Measurements from ENCODE around the gene TMEM95.
"Not testable (repeated sequence)": the region's sequence is repeated elsewhere in the genome, so short reads cannot be mapped to it uniquely, and the experiment has no call there.

TMEM95 gene

DNA sequence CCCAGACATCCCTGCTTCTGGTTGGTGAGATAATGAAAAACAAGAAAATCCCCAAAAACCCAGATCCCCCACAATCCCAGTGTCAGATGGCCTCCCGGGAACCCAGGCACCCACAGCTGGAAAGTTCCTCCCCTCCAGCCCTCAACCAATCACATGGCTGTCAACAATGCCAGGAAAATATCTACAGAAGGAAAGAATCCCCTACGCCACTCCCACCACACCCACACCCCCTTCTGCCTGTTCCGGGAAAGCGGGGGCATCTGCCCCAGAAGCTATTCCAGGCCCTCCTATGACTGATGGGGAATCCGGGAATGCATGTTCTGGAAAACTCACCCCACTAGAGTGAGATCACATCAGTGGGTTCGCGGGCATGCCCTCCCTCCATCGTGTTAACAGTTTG is 1.8 kb downstream of the TMEM95 start:
- TF ChIP-seq, protein P1, sequence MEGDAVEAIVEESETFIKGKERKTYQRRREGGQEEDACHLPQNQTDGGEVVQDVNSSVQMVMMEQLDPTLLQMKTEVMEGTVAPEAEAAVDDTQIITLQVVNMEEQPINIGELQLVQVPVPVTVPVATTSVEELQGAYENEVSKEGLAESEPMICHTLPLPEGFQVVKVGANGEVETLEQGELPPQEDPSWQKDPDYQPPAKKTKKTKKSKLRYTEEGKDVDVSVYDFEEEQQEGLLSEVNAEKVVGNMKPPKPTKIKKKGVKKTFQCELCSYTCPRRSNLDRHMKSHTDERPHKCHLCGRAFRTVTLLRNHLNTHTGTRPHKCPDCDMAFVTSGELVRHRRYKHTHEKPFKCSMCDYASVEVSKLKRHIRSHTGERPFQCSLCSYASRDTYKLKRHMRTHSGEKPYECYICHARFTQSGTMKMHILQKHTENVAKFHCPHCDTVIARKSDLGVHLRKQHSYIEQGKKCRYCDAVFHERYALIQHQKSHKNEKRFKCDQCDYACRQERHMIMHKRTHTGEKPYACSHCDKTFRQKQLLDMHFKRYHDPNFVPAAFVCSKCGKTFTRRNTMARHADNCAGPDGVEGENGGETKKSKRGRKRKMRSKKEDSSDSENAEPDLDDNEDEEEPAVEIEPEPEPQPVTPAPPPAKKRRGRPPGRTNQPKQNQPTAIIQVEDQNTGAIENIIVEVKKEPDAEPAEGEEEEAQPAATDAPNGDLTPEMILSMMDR (IDR thresholded peaks at IDR 0.05): no peak
- Histone ChIP-seq H3K27ac (no peak overlapping the region), H3K4me1 (ENCODE audit: control insufficient read depth in 1 of 2, insufficient read depth in 1 of 2, low read depth in 1 of 2, low read length in 1 of 2) (peaks cover 7 to 18% of the 10 kb centered on the region in 2 experiments), H3K4me3 (ENCODE audit: low read depth in 1 of 2, low read length in 1 of 2) (no peak overlapping the region), H3K27me3 (peaks cover 14% of the 10 kb centered on the region), H3K36me3 (peaks cover 19% of the 10 kb centered on the region), H3K9me3 (no peaks in the 10 kb centered on the region)

DNA sequence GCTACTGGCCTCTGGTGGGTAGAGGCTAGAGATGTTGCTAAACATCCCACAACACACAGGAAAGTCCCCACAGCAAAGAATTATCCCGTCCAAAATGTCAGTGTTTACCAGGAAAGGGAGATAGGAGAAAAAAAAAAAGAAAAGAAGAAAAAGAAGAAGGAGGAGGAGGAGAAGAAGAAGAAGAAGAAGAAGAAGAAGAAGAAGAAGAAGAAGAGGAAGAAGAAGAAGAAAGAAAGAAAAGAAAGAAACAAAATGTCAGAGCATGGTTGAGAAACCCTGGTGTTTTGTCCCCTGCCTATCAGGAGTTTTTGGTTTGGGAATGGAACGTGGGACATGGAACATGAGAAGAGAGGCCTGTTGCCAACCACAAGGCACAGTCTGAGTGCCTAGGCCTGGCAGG is 2.4 kb downstream of the TMEM95 start:
- Histone ChIP-seq H3K27me3 (peaks cover 18% of the 10 kb centered on the region), H3K4me1 (ENCODE audit: control insufficient read depth in 1 of 2, insufficient read depth in 1 of 2, low read depth in 1 of 2, low read length in 1 of 2) (peaks cover 2 to 11% of the 10 kb centered on the region in 2 experiments), H3K4me3 (ENCODE audit: low read depth in 1 of 2, low read length in 1 of 2) (no peak overlapping the region), H3K9me3 (no peaks in the 10 kb centered on the region), H3K36me3 (peaks cover 14% of the 10 kb centered on the region), H3K27ac (no peak overlapping the region)
- TF ChIP-seq, protein P1 (IDR thresholded peaks at IDR 0.05): no peak

DNA sequence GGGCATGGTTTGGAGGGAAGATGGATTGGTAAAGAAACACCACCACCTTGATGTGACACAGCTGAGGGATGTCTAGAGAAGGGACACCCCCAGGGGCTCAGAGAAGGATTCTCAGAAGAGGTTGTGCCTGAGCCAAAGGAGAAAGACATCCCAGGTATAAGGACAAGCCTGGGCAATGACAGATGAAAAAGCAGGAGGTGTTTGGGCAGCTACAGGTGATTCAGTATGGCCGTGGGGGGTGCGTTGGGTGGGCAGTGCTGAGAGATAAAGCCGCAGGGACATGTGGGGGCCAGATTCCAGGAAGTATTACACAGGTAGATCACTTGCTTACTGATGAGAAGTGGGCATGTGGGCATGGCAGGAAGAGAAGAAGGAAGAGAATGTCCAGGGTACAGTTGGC is 7.0 kb downstream of the TMEM95 start:
- Histone ChIP-seq H3K4me3 (ENCODE audit: low read depth in 1 of 2, low read length in 1 of 2) (no peak overlapping the region), H3K27me3 (peaks cover 10% of the 10 kb centered on the region), H3K4me1 (ENCODE audit: control insufficient read depth in 1 of 2, insufficient read depth in 1 of 2, low read depth in 1 of 2, low read length in 1 of 2) (no peaks in the 10 kb centered on the region), H3K9me3 (no peaks in the 10 kb centered on the region), H3K36me3 (no peaks in the 10 kb centered on the region), H3K27ac (no peak overlapping the region)
- TF ChIP-seq, protein P1 (IDR thresholded peaks at IDR 0.05): no peak

DNA sequence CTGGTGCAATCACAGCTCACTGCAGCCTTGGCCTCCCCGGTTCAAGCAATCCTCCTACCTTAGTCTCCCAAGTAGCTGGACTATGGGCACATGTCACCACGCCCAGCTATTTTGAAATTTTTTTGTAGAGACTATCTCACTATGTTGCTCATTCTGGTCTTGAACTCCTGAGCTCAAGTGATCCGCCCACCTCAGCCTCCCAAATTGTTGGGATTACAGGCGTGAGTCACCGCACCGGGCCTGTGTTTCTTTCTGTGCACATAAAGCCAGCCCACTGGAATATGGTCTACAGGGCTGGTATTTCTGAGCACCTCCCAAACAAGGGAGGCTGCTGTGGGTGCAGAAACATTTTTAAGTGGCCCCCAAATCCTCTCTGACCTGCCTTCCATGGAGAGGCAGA is 8.4 kb downstream of the TMEM95 start:
- Histone ChIP-seq H3K27me3 (peaks cover 8% of the 10 kb centered on the region), H3K4me1 (ENCODE audit: control insufficient read depth in 1 of 2, insufficient read depth in 1 of 2, low read depth in 1 of 2, low read length in 1 of 2) (no peaks in the 10 kb centered on the region), H3K36me3 (no peaks in the 10 kb centered on the region), H3K4me3 (ENCODE audit: low read depth in 1 of 2, low read length in 1 of 2) (no peak overlapping the region), H3K27ac (no peak overlapping the region), H3K9me3 (no peaks in the 10 kb centered on the region)
- TF ChIP-seq, protein P1 (IDR thresholded peaks at IDR 0.05): no peak

DNA sequence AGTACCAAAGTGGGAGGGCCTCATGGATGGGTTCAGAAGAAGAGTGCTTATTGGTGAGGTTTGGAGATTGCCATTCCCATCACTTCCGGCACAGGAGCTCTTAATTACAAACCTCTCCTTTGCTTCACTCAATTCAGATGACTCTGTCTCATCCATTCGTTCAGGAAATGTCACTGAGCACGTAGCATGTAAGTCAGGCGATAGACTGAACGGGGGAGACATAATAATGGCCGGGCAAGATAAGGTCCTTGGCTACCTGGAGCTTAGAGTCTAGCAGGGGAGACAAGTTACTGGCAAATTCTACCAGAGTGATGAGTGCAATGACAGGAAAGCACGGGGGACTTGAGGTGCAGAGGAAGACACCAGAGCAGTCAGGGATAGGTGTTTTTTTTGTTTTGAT is 11.0 kb downstream of the TMEM95 start:
- H3K27me3 ChIP-seq: peaks cover 23% of the 10 kb centered on the region
- not testable (repeated sequence) for H3K36me3 ChIP-seq; H3K9me3 ChIP-seq; H3K27ac ChIP-seq; H3K4me1 ChIP-seq (ENCODE audit: control insufficient read depth in 1 of 2, insufficient read depth in 1 of 2, low read depth in 1 of 2, low read length in 1 of 2); H3K4me3 ChIP-seq (ENCODE audit: low read depth in 1 of 2, low read length in 1 of 2)

DNA sequence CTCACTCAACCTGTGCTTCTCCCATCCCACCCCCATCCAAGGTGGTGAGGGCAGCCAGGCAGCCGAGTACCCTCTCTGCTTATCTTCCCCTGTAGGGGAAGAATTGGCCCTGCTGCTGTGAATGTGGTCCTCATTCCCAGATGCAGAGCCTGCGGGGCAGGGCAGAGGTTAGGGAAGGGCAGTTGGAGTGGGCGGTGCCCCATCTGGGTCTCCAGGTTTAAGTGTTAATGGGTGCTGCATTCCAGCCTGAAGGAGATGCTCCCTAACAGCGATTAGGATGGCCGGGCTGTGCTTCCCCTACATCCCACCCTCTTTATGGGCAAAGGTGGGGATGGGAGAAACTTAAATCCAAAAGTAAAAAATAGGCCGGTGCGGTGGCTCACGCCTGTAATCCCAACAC is 12.1 kb downstream of the TMEM95 start:
- TF ChIP-seq, protein P1 (IDR thresholded peaks at IDR 0.05): no peak
- H3K4me1 ChIP-seq (ENCODE audit: control insufficient read depth in 1 of 2, insufficient read depth in 1 of 2, low read depth in 1 of 2, low read length in 1 of 2): no peaks in the 10 kb centered on the region
- no peaks in the 10 kb centered on the region for H3K36me3 ChIP-seq
- H3K9me3 ChIP-seq: no peaks in the 10 kb centered on the region
- H3K4me3 ChIP-seq (ENCODE audit: low read depth in 1 of 2, low read length in 1 of 2): no peak overlapping the region
- H3K27me3 ChIP-seq: peaks cover 15% of the 10 kb centered on the region
- H3K27ac ChIP-seq: no peak overlapping the region

Data from neutrophil (primary cell).